HT1080 (cell line): ENCODE results near the gene LCN15. TPM values are rescaled to one million over a fixed set of nuclear protein-coding genes. Genes with fewer than 3 reads are reported as not detected.

Experiments used
- DNase-seq: peaks from one replicate; pipeline ENCODE4 v3.0.0-alpha.2; 2015; ENCODE audit warnings: low read depth
- total RNA-seq: library from RNA; depleted of rRNA; stranded (reverse); fragments of >200 nt; shearing (Covaris generic); gene quantifications from 2 replicates; pipeline ENCODE4 v1.2.3, GENCODE V29; 2014

The LCN15 gene
- total RNA-seq, 1 experiment from 2014 or later = not detected

DNA sequence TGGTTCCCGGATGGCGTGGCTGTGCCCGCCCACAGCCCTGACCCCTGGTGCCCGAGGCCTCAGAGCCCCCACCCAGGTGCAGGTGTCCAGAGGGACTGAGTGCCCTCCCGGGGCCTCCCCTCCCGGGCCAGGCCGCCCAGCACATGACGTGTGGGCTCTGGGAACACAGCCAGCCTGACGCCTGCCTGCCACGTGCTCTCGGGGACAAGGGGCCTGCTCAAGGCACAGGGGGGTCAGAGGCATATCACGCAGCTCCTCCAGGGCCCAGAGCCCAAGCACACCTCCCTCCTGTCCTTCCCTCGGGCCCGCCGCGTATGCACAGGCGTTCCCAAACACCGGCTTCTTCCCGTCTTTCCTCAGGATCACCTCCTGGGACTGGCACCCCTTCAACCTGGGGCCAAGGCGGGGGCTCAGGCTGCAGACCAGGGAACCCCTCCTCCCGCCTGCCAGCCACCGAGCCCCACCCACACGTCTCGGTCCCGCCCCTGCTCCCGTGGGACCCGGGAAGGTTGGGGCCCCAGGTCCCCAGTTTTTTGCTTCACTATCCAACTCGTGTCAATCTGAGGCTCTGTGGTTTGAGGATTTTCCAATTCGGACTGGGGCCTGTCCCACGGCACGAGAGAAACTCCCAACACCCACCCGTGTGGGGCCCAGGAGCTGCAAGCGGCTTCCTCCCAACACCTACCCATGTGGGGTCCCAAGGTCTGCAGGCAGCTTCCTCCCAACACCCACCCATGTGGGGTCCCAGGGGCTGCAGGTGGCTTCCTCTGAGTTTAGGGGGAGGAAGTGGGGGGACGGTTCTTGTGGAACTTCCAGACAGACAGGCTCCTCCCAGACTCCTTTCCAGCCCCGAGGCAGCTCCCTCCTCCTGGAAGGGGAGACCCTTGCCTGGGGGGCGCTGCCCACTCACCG lies 23.1 kb downstream of the LCN15 start:
- DNase-seq = no peak

DNA sequence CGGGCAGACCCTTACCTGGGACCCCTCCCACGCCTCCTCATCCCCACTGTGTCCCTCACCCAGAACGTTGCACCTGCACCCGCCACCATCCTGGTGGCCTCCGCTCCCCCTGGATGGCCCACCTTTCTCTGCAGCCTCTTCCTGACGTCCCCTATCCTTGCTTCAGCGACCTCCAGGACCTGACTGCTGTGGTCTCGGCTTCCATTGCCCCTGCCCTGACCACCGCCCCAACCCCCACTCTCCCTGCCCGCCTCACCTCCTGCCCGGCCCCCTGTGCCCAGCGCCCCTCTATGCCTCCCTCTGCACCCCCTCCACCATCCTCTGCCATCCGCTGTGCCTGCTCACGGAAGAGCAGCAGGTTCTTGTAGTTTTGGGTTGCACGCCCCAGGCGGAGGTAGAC lies 23.8 kb downstream of the LCN15 start:
- DNase-seq = no peak

- DNase-seq = no peak
Observed at GRCh38 chr9:136740069-136740468, 24.2 kb downstream of the LCN15 start.

GRCh38 chr9:136739509-136739908 lies 24.8 kb downstream of the LCN15 start:
- no peak for DNase-seq

DNA sequence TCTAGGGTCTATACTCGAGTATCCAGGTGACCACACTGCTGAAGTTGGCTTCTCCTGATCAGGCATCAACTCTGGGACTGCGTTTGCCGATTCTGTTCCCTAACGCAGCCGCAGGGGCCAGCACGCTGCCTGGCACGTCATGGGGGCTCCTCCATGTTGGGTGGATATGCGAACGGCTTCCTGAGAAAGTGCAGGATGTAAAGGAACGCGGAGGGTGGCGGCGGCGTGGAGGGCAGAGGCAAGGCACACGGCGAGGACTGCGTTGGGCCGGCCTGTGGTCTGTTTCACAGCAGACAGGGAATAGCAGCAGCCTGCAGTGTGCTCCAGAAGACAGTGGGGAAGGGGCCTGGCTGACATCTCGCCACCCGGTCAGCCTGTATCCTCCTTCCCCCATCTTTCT lies 25.4 kb downstream of the LCN15 start:
- no peak for DNase-seq

- DNase-seq = no peak
Observed at GRCh38 chr9:136735812-136736480, 28.4 kb downstream of the LCN15 start.

DNA sequence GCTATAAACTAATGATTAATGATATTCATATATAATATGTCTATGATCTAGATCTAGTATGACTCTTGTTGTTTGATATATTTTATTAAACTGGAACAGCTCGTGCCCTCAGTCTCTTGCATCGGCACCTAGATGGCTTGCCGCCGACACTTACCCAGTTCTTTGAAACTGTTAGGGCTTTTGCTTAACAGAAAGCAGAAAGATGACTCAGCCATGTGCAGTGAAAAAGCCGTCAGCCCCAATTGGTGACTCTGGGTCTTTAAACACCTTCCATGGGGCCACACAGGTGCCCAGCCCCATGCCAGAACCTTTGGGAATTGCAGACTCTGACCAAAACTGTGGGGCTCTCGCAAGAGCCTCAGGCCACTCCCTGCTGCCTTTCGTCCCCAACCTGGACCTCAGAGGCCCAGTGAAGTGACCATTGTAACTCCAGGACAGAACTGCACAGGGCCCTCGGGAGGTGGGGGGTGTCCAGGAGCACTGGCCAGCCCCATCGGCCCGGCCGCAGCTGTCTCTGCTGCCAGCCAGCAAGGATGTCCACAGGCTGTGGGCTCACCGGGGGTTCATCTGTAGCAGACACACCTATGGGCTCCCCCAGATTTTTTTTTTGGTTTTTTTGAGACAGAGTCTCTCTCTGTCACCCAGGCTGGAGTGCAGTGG lies 29.4 kb downstream of the LCN15 start:
- DNase-seq = no peak

DNA sequence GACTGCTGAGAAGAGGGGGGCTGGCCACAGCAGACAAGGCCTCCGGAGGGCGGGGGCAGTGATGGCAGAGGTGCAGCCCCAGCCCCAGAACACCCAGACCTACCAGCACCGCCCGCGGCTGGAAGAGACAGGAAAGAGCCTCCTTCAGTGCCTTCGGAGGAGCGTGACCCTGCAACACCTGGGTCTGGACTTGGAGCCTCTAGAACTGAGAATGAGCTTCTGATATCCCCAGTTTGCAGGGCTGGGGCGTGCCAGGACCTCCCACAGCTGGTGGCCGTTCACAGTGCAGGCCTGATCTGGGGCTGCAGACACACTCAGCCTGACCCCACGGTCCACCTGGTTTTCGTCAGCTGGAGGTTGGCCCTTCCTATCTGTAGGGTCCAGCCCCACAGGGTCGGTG lies 30.7 kb downstream of the LCN15 start:
- DNase-seq = no peak

DNA sequence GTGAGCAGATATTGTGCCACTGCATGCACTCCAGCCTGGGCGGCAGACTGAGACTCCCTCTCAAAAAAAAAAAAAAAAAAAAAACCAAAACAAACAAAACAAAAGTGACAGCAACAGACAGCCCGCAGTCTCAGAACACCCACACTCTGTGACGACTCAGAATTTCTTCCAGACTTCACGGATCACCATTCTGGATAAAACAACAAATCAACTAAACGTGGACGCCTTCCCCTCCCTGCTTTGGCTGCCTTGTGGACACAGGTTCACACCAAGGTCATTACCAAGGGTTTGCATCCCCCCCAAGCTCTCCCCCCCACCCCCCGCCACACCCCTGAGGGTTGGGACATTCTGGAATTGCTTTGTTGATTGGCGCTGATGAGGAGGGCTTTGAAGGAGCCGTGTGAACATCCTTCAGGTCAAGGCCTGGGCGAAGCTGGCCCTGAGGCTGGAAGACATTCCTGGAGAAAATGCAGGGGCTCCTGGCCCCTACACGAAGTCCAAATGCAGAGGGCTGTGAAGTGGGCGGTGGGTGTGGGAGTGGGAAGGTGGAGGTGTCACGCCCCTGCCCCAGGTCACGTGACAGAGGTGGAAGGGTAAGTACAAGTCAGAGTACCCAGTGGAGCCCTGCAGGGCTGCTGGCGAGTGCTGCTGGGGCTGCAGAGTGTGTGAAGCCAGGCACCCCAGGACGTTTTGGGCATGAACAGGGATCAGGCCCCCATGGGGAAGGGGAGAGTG lies 31.7 kb downstream of the LCN15 start:
- DNase-seq = no peak

GRCh38 chr9:136729926-136730325 lies 34.4 kb downstream of the LCN15 start:
- no peak for DNase-seq

DNA sequence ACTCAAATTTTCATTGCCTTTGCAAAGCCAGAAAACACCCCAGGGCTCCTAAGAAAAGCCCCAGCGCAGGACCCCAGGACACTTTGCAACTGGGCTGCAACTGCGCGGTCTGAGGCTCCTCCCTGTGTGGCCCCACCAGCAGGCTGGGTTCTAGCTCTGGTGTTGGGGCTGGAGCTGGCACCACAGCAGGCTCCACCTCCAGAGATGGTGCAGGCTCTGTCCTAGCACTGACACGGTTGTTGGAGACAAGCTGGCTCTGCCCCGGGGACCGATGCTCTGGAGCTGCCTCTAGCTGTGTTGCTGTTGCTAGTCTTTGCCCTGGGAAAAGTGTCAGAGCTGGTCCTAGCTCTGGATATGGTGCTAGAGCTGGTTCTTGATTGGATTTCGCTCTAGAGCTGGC lies 35.2 kb downstream of the LCN15 start:
- DNase-seq = no peak

- DNase-seq = no peak
Observed at GRCh38 chr9:136728548-136729123, 35.7 kb downstream of the LCN15 start.

DNA sequence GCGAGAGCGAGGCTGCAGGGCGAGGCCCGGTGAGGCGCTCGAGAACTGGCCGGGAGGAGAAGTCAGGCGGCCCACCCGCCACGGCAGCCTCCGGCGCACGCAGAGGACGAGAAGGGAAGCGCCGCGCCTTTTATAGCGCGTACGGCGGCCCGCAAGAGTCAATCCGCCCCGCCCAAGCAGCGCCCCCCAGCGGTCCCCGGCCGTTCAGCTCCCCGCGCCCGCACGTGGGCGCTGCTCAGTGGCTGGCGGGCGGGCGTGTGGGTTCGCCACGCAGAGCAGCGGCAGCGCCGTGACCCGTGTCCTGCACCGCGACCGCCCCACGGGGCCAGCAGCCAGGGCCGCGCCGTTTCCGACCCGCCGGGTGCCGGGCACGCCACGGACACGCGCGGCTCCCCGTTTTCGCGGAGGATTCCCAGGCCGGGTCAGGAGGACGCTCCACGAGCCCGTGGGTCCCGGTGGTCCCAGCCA lies 36.2 kb downstream of the LCN15 start:
- DNase-seq = peak; percentile 73

- DNase-seq = no peak
Observed at GRCh38 chr9:136726631-136727191, 37.6 kb downstream of the LCN15 start.

- no peak for DNase-seq
Observed at GRCh38 chr9:136726118-136726517, 38.2 kb downstream of the LCN15 start.

DNA sequence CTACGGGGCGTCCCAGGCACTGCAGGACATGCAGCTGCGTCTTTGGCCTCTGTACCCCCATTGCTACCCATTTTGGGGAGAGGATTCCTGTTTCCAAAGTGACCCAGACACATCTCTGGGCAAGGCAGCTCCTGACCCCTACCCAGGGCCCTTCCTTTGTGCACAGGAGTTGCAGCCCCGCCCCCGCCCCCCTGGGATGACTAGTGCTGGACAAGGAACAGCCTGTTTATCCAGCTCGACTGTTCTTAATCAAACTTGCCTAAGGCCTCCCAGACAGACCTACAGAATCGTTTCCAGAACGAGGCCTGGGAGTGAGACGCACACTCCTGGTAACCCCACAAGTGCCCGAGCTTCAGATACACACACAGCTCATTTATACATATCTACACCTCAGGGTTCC lies 38.7 kb downstream of the LCN15 start:
- peak; percentile 46 for DNase-seq

GRCh38 chr9:136724772-136725171 lies 39.5 kb downstream of the LCN15 start:
- DNase-seq = no peak

GRCh38 chr9:136723989-136724388 lies 40.3 kb downstream of the LCN15 start:
- DNase-seq = no peak

GRCh38 chr9:136723362-136723976 lies 40.8 kb downstream of the LCN15 start:
- peak; percentile 39 for DNase-seq

GRCh38 chr9:136722969-136723356 lies 41.4 kb downstream of the LCN15 start:
- DNase-seq = peak; percentile 53
